Lung (tissue), 12 donors: ENCODE measurements around the gene MBLAC2. TPM values are rescaled to one million over a fixed set of nuclear protein-coding genes. Genes with fewer than 3 reads are reported as not detected.

Experiments
- ATAC-seq: fragments of 200-7000 bp; cut with Tn5 transposase; one replicate; pipeline ENCODE4 v1.9.1; 2020; ENCODE audit warnings: moderate number of reproducible peaks; ENCODE audit not compliant: insufficient read depth, low FRiP score
- DNase-seq, 3 donors: peaks; one replicate each; pipeline ENCODE4 v3.0.0-alpha.2; 2013 to 2017
- H3K27ac ChIP-seq, 2 donors: one replicate each; pipeline ENCODE4 v1.5.1; 2013; ENCODE audit warnings: mild to moderate bottlenecking in 2 of 2, moderate library complexity in 2 of 2, control low read depth in 1 of 2, inconsistent platforms in 1 of 2, low read depth in 1 of 2, low read length in 1 of 2
- H3K27me3 ChIP-seq, 3 donors: one replicate each; pipeline ENCODE4 v1.5.1; 2013; ENCODE audit warnings: low read length in 2 of 3; ENCODE audit not compliant: control insufficient read depth in 3 of 3, insufficient read depth in 3 of 3
- H3K36me3 ChIP-seq, 4 donors: one replicate each; pipeline ENCODE4 v1.5.1; 2013; ENCODE audit warnings: low read length in 4 of 4, mild to moderate bottlenecking in 1 of 4, moderate library complexity in 1 of 4; ENCODE audit not compliant: control insufficient read depth in 4 of 4, insufficient read depth in 4 of 4
- H3K4me1 ChIP-seq, 5 donors: one replicate each; pipeline ENCODE4 v1.5.1; 2013; ENCODE audit warnings: low read length in 5 of 5, mild to moderate bottlenecking in 2 of 5, moderate library complexity in 1 of 5; ENCODE audit not compliant: control insufficient read depth in 5 of 5, insufficient read depth in 5 of 5
- H3K4me3 ChIP-seq: one replicate; pipeline ENCODE4 v1.5.1; 2013; ENCODE audit warnings: mild to moderate bottlenecking, control low read depth, moderate library complexity
- H3K9ac ChIP-seq, 2 donors: one replicate each; pipeline ENCODE4 v1.5.1; 2013; ENCODE audit warnings: low read length in 2 of 2, control low read depth in 1 of 2; ENCODE audit not compliant: insufficient read depth in 1 of 2
- H3K9me3 ChIP-seq, 4 donors: one replicate each; pipeline ENCODE4 v1.5.1; 2013; ENCODE audit warnings: low read length in 3 of 4, mild to moderate bottlenecking in 1 of 4, moderate library complexity in 1 of 4; ENCODE audit not compliant: control insufficient read depth in 4 of 4, insufficient read depth in 3 of 4
- WGBS, 2 donors: extraction: QIAGEN DNeasy Blood & Tissue Kit; methylation state at CpG; one replicate each; pipeline ENCODE4 v1.1.7; 2013; 5-methylcytosine and 5-hydroxymethylcytosine counted together
- polyA plus RNA-seq, 2 donors: library from polyadenylated mRNA; stranded (reverse); fragments of 200-250 nt; gene quantifications; one replicate each; pipeline ENCODE4 v1.2.1, GENCODE V29; 2013
- total RNA-seq, 2 donors: library from RNA; depleted of rRNA in 1 of 2; stranded (reverse); fragments of >200 nt in 1 of 2; gene quantifications; one replicate each; pipeline ENCODE4 v1.2.1, GENCODE V29; 2014 to 2021
- TF ChIP-seq, protein P1 (sequence below): IDR thresholded peaks from 2 replicates; pipeline ENCODE4 v1.5.1; 2012; ENCODE audit warnings: mild to moderate bottlenecking; ENCODE audit errors: control extremely low read depth, extremely low read depth
- donor health status: control.
- donor health status: control.
- donor health status: Bipolar disorder and iron deficiency.
- donor health status: healthy.
- donor health status: DM: yes; HTN: yes; CAD: no.

The MBLAC2 gene
- total and polyA plus RNA-seq, 4 donors, result 1.9 to 6.5 (median 3.3) TPM

GRCh38 chr5:90437663-90438062, 36.9 kb downstream of the MBLAC2 start:
- Histone ChIP-seq H3K4me1 (peaks cover 0 to 5% (median 0%) of the 10 kb centered on the region in 5 donors), H3K27ac (no peak overlapping the region), H3K4me3 (no peak overlapping the region), H3K9ac (no peak overlapping the region), H3K36me3 (no peaks in the 10 kb centered on the region), H3K9me3 (no peaks in the 10 kb centered on the region), H3K27me3 (peaks cover 0 to 3% (median 0%) of the 10 kb centered on the region in 3 donors)
- DNase-seq, result no peak
- TF ChIP-seq, protein P1, sequence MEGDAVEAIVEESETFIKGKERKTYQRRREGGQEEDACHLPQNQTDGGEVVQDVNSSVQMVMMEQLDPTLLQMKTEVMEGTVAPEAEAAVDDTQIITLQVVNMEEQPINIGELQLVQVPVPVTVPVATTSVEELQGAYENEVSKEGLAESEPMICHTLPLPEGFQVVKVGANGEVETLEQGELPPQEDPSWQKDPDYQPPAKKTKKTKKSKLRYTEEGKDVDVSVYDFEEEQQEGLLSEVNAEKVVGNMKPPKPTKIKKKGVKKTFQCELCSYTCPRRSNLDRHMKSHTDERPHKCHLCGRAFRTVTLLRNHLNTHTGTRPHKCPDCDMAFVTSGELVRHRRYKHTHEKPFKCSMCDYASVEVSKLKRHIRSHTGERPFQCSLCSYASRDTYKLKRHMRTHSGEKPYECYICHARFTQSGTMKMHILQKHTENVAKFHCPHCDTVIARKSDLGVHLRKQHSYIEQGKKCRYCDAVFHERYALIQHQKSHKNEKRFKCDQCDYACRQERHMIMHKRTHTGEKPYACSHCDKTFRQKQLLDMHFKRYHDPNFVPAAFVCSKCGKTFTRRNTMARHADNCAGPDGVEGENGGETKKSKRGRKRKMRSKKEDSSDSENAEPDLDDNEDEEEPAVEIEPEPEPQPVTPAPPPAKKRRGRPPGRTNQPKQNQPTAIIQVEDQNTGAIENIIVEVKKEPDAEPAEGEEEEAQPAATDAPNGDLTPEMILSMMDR, result no peak
- ATAC-seq, result no peak

DNA sequence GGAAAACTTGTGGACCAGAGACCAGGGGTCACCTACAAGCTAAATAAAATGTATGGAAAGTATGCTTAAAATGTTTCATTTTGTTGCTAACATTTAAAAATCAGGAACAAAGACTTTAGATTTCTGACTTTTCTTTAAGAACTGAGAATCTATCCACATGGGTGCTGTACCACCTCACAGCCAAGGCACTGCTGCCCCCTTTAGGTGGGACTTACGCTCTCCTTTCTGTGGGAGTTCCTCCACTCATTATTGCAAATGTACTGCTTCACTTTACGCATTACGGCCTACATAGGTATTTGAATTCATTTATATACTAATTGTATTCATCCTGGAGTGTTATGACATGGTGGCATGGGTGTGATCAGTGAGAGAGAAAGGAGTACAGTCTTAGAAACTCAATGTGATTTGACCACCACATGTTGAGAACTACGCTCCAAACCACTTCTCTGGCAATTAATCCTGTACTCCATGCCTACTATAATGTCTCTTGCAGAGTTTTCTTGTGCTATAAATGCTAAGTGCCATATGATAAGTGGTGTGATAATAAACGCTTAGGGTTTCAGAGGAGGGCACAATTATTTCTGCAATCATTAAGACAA, 40.4 kb downstream of the MBLAC2 start:
- peak; percentile 48 for ATAC-seq
- Histone ChIP-seq H3K4me1 (peaks cover 0 to 2% (median 0%) of the 10 kb centered on the region in 5 donors), H3K9me3 (no peaks in the 10 kb centered on the region), H3K27ac (no peak overlapping the region), H3K4me3 (no peak overlapping the region), H3K27me3 (peaks cover 0 to 3% (median 0%) of the 10 kb centered on the region in 3 donors), H3K9ac (no peak overlapping the region), H3K36me3 (no peaks in the 10 kb centered on the region)
- DNase-seq, result peak; percentile 41 to 64 (median 61)
- WGBS, 2 donors, result 62 to 71% methylated on average over 5 of the region's 5 CpGs
- TF ChIP-seq, protein P1, result peak; percentile 24

DNA sequence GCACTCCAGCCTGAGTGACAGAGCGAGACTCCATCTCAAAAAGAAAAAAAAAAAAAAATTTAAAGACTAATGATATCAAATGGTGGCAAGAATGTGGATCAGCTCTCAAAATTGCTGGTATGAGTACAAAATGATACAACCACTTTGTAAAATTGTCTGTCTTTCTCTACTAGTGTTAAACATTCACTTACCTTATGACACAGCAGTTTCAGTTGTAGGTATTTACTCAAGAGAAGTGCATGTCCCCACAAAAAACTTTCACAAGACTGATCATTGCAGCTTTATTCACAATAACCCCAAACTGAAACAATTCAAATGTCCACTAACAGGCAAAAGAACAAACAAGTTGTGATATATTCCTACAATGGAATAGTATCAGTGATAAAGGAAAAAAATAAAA, 50.3 kb downstream of the MBLAC2 start:
- H3K4me1 ChIP-seq, result no peaks in the 10 kb centered on the region
- 94 to 100% methylated on average over 1 of the region's 1 CpG for WGBS, 2 donors
- no peak for ATAC-seq
- H3K36me3 ChIP-seq, result no peaks in the 10 kb centered on the region
- no peaks in the 10 kb centered on the region for H3K27me3 ChIP-seq
- no peak overlapping the region for H3K27ac ChIP-seq
- H3K9me3 ChIP-seq, result no peaks in the 10 kb centered on the region
- no peak for DNase-seq
- TF ChIP-seq, protein P1, result no peak
- no peak overlapping the region for H3K9ac ChIP-seq
- no peak overlapping the region for H3K4me3 ChIP-seq

DNA sequence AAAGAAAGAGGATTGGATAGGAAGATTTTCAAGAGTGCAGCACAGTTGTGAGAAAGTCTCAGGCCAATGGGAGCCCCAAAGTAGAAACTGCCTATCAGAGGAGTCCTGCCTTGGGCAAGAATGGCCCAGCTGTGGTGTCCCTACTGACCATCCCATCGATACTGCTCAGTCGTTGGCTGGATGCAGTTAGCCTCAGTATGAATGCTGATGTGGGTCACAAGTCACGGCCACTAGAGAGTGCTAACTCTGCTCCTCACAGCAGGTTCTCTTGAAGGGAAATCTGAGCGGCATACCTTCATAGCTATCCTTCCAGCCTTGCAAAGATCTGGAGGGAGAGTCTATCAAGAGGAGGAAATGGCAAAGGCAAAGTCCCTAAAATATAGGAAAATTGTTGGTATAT, 53.4 kb downstream of the MBLAC2 start:
- TF ChIP-seq, protein P1, result no peak
- H3K27me3 ChIP-seq, result no peaks in the 10 kb centered on the region
- H3K27ac ChIP-seq, result no peak overlapping the region
- no peak overlapping the region for H3K4me3 ChIP-seq
- peak; percentile 27 for ATAC-seq
- no peak overlapping the region for H3K9ac ChIP-seq
- WGBS, 2 donors, result 42% methylated on average over 4 of the region's 4 CpGs
- H3K4me1 ChIP-seq, result no peaks in the 10 kb centered on the region
- H3K9me3 ChIP-seq, result no peaks in the 10 kb centered on the region
- no peaks in the 10 kb centered on the region for H3K36me3 ChIP-seq
- DNase-seq, result peak in 1 of 3 donors; percentile 21
